ENCODE data around the gene LSM8. TPM values are rescaled to one million over a fixed set of nuclear protein-coding genes. Genes with fewer than 3 reads are reported as not detected.
"Not testable (repeated sequence)": the region's sequence is repeated elsewhere in the genome, so short reads cannot be mapped to it uniquely, and the experiment has no call there.

LSM8 gene
- total and polyA plus RNA-seq, 2 donors = 63.9 to 73.6 TPM

GRCh38 chr7:118218413-118219156 lies 34.6 kb downstream of the LSM8 start:
- H3K4me3 ChIP-seq (ENCODE audit: low read length in 2 of 2) = no peak overlapping the region
- H3K36me3 ChIP-seq (ENCODE audit: control insufficient read depth in 2 of 2, insufficient read depth in 2 of 2, low read length in 1 of 2) = no peaks in the 10 kb centered on the region
- 78% methylated on average over 8 of the region's 8 CpGs for WGBS
- H3K4me1 ChIP-seq (ENCODE audit: control insufficient read depth in 2 of 2, insufficient read depth in 2 of 2, low read length in 2 of 2) = peaks cover 3 to 6% of the 10 kb centered on the region in 2 donors
- H3K9me3 ChIP-seq (ENCODE audit: control insufficient read depth in 2 of 2, insufficient read depth in 1 of 2, low read length in 1 of 2) = no peaks in the 10 kb centered on the region
- H3K27ac ChIP-seq (ENCODE audit: low read depth in 1 of 2, low read length in 1 of 2) = no peak overlapping the region
- no peak for DNase-seq (ENCODE audit: low read depth in 6 of 9, low spot score in 9 of 9)
- H3K27me3 ChIP-seq (ENCODE audit: control insufficient read depth in 2 of 2, insufficient read depth in 1 of 2, low read length in 1 of 2) = no peaks in the 10 kb centered on the region

- WGBS = 93% methylated on average over 3 of the region's 3 CpGs
- H3K9me3 ChIP-seq (ENCODE audit: control insufficient read depth in 2 of 2, insufficient read depth in 1 of 2, low read length in 1 of 2) = no peaks in the 10 kb centered on the region
- no peak overlapping the region for H3K4me3 ChIP-seq (ENCODE audit: low read length in 2 of 2)
- no peaks in the 10 kb centered on the region for H3K36me3 ChIP-seq (ENCODE audit: control insufficient read depth in 2 of 2, insufficient read depth in 2 of 2, low read length in 1 of 2)
- no peak overlapping the region for H3K27ac ChIP-seq (ENCODE audit: low read depth in 1 of 2, low read length in 1 of 2)
- DNase-seq (ENCODE audit: low read depth in 6 of 9, low spot score in 9 of 9) = no peak
- no peaks in the 10 kb centered on the region for H3K27me3 ChIP-seq (ENCODE audit: control insufficient read depth in 2 of 2, insufficient read depth in 1 of 2, low read length in 1 of 2)
- peaks cover 2 to 3% of the 10 kb centered on the region in 2 donors for H3K4me1 ChIP-seq (ENCODE audit: control insufficient read depth in 2 of 2, insufficient read depth in 2 of 2, low read length in 2 of 2)
Measured at GRCh38 chr7:118219157-118219512, 35.2 kb downstream of the LSM8 start.

- DNase-seq (ENCODE audit: low read depth in 6 of 9, low spot score in 9 of 9) = no peak
- no peak overlapping the region for H3K4me3 ChIP-seq (ENCODE audit: low read length in 2 of 2)
- no peaks in the 10 kb centered on the region for H3K9me3 ChIP-seq (ENCODE audit: control insufficient read depth in 2 of 2, insufficient read depth in 1 of 2, low read length in 1 of 2)
- WGBS = 62% methylated on average over 3 of the region's 3 CpGs
- H3K27me3 ChIP-seq (ENCODE audit: control insufficient read depth in 2 of 2, insufficient read depth in 1 of 2, low read length in 1 of 2) = no peaks in the 10 kb centered on the region
- no peaks in the 10 kb centered on the region for H3K4me1 ChIP-seq (ENCODE audit: control insufficient read depth in 2 of 2, insufficient read depth in 2 of 2, low read length in 2 of 2)
- H3K27ac ChIP-seq (ENCODE audit: low read depth in 1 of 2, low read length in 1 of 2) = no peak overlapping the region
- no peaks in the 10 kb centered on the region for H3K36me3 ChIP-seq (ENCODE audit: control insufficient read depth in 2 of 2, insufficient read depth in 2 of 2, low read length in 1 of 2)
Measured at GRCh38 chr7:118220583-118220982, 36.6 kb downstream of the LSM8 start.

GRCh38 chr7:118222591-118222990 lies 38.6 kb downstream of the LSM8 start:
- DNase-seq (ENCODE audit: low read depth in 6 of 9, low spot score in 9 of 9) = no peak
- Histone ChIP-seq H3K27me3 (ENCODE audit: control insufficient read depth in 2 of 2, insufficient read depth in 1 of 2, low read length in 1 of 2) (no peaks in the 10 kb centered on the region), H3K36me3 (ENCODE audit: control insufficient read depth in 2 of 2, insufficient read depth in 2 of 2, low read length in 1 of 2) (no peaks in the 10 kb centered on the region), H3K4me1 (ENCODE audit: control insufficient read depth in 2 of 2, insufficient read depth in 2 of 2, low read length in 2 of 2) (no peaks in the 10 kb centered on the region), H3K27ac (ENCODE audit: low read depth in 1 of 2, low read length in 1 of 2) (no peak overlapping the region), H3K9me3 (ENCODE audit: control insufficient read depth in 2 of 2, insufficient read depth in 1 of 2, low read length in 1 of 2) (no peaks in the 10 kb centered on the region), H3K4me3 (ENCODE audit: low read length in 2 of 2) (no peak overlapping the region)
- 85% methylated on average over 1 of the region's 1 CpG for WGBS

- WGBS = 97% methylated on average over 18 of the region's 18 CpGs
- Histone ChIP-seq H3K4me3 (ENCODE audit: low read length in 2 of 2) (no peak within 1 kb of the TSS), H3K36me3 (ENCODE audit: control insufficient read depth in 2 of 2, insufficient read depth in 2 of 2, low read length in 1 of 2) (no peaks in the 10 kb centered on the region), H3K27me3 (ENCODE audit: control insufficient read depth in 2 of 2, insufficient read depth in 1 of 2, low read length in 1 of 2) (no peaks in the 10 kb centered on the region), H3K4me1 (ENCODE audit: control insufficient read depth in 2 of 2, insufficient read depth in 2 of 2, low read length in 2 of 2) (no peaks in the 10 kb centered on the region), H3K27ac (ENCODE audit: low read depth in 1 of 2, low read length in 1 of 2) (no peak within 1 kb of the TSS), H3K9me3 (ENCODE audit: control insufficient read depth in 2 of 2, insufficient read depth in 1 of 2, low read length in 1 of 2) (no peaks in the 10 kb centered on the region)
- no peak for DNase-seq (ENCODE audit: low read depth in 6 of 9, low spot score in 9 of 9)
Measured at GRCh38 chr7:118224521-118224920, 40.6 kb downstream of the LSM8 start, which contains the start of gene ANKRD7. ANKRD7 (plus strand) TSS chr7:118224704; CDS start chr7:118224831, 127 bp downstream.

- H3K4me3 ChIP-seq (ENCODE audit: low read length in 2 of 2) = no peak overlapping the region
- 93% methylated on average over 1 of the region's 1 CpG for WGBS
Measured at GRCh38 chr7:118232837-118233236, 48.9 kb downstream of the LSM8 start.

GRCh38 chr7:118233799-118234198 lies 49.8 kb downstream of the LSM8 start:
- WGBS = 90% methylated on average over 1 of the region's 1 CpG
- no peaks in the 10 kb centered on the region for H3K9me3 ChIP-seq (ENCODE audit: control insufficient read depth in 2 of 2, insufficient read depth in 1 of 2, low read length in 1 of 2)
- H3K27me3 ChIP-seq (ENCODE audit: control insufficient read depth in 2 of 2, insufficient read depth in 1 of 2, low read length in 1 of 2) = no peaks in the 10 kb centered on the region
- no peak overlapping the region for H3K27ac ChIP-seq (ENCODE audit: low read depth in 1 of 2, low read length in 1 of 2)
- H3K4me3 ChIP-seq (ENCODE audit: low read length in 2 of 2) = no peak overlapping the region
- no peaks in the 10 kb centered on the region for H3K4me1 ChIP-seq (ENCODE audit: control insufficient read depth in 2 of 2, insufficient read depth in 2 of 2, low read length in 2 of 2)
- no peaks in the 10 kb centered on the region for H3K36me3 ChIP-seq (ENCODE audit: control insufficient read depth in 2 of 2, insufficient read depth in 2 of 2, low read length in 1 of 2)
- no peak for DNase-seq (ENCODE audit: low read depth in 6 of 9, low spot score in 9 of 9)

More at GRCh38 chr7:118232837-118233236, 48.9 kb downstream of the LSM8 start:
- DNase-seq (ENCODE audit: low read depth in 6 of 9, low spot score in 9 of 9) = no peak
- Histone ChIP-seq H3K9me3 (ENCODE audit: control insufficient read depth in 2 of 2, insufficient read depth in 1 of 2, low read length in 1 of 2) (no peaks in the 10 kb centered on the region), H3K4me1 (ENCODE audit: control insufficient read depth in 2 of 2, insufficient read depth in 2 of 2, low read length in 2 of 2) (no peaks in the 10 kb centered on the region), H3K27ac (ENCODE audit: low read depth in 1 of 2, low read length in 1 of 2) (no peak overlapping the region), H3K36me3 (ENCODE audit: control insufficient read depth in 2 of 2, insufficient read depth in 2 of 2, low read length in 1 of 2) (no peaks in the 10 kb centered on the region), H3K27me3 (ENCODE audit: control insufficient read depth in 2 of 2, insufficient read depth in 1 of 2, low read length in 1 of 2) (no peaks in the 10 kb centered on the region)

- WGBS = 97% methylated on average over 3 of the region's 3 CpGs
- Histone ChIP-seq H3K4me3 (ENCODE audit: low read length in 2 of 2) (no peak overlapping the region), H3K27me3 (ENCODE audit: control insufficient read depth in 2 of 2, insufficient read depth in 1 of 2, low read length in 1 of 2) (no peaks in the 10 kb centered on the region), H3K9me3 (ENCODE audit: control insufficient read depth in 2 of 2, insufficient read depth in 1 of 2, low read length in 1 of 2) (no peaks in the 10 kb centered on the region), H3K36me3 (ENCODE audit: control insufficient read depth in 2 of 2, insufficient read depth in 2 of 2, low read length in 1 of 2) (no peaks in the 10 kb centered on the region), H3K27ac (ENCODE audit: low read depth in 1 of 2, low read length in 1 of 2) (no peak overlapping the region), H3K4me1 (ENCODE audit: control insufficient read depth in 2 of 2, insufficient read depth in 2 of 2, low read length in 2 of 2) (no peaks in the 10 kb centered on the region)
- DNase-seq (ENCODE audit: low read depth in 6 of 9, low spot score in 9 of 9) = no peak
Measured at GRCh38 chr7:118239014-118239413, 55.0 kb downstream of the LSM8 start.

- H3K36me3 ChIP-seq (ENCODE audit: control insufficient read depth in 2 of 2, insufficient read depth in 2 of 2, low read length in 1 of 2); DNase-seq (ENCODE audit: low read depth in 6 of 9, low spot score in 9 of 9); H3K4me1 ChIP-seq (ENCODE audit: control insufficient read depth in 2 of 2, insufficient read depth in 2 of 2, low read length in 2 of 2); H3K27ac ChIP-seq (ENCODE audit: low read depth in 1 of 2, low read length in 1 of 2); H3K27me3 ChIP-seq (ENCODE audit: control insufficient read depth in 2 of 2, insufficient read depth in 1 of 2, low read length in 1 of 2); H3K9me3 ChIP-seq (ENCODE audit: control insufficient read depth in 2 of 2, insufficient read depth in 1 of 2, low read length in 1 of 2); H3K4me3 ChIP-seq (ENCODE audit: low read length in 2 of 2): not testable (repeated sequence)
- 93% methylated on average over 2 of the region's 2 CpGs for WGBS
Measured at GRCh38 chr7:118240320-118240719, 56.4 kb downstream of the LSM8 start.

All from thymus (tissue), 11 donors.